ENCODE results near the gene SARDH. TPM values are rescaled to one million over a fixed set of nuclear protein-coding genes. Genes with fewer than 3 reads are reported as not detected.

SARDH gene
- total RNA-seq, 3 donors from 2014 or later = 0.23 to 2.1 (median 0.46) TPM

DNA sequence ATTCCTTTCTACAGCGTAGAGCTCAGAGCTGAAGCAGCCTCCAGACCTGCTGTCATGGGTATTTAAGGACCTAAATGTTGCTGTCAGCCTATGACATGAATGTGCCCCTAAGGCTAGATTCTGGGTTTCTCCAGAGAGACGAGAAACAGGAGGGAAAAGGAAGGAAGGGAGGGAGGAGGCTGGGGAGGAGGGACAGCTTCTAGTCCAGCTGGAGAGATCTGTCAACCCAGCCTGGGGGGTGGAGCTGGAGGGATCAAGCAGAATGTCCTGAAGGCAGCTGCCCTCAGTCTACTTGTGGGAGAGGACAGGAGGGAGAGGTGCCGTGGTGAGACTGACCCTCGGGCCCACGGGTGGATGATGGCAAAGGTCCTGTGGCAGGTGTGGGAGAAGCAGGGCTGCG lies 103.1 kb downstream of the SARDH start:
- intact Hi-C loops (cut with DNase I, micrococcal nuclease) = no loop called here
- ATAC-seq (no peak), DNase-seq (no peak)
- no peaks in the 10 kb centered on the region for H3K9me3 ChIP-seq
- H3K4me3 ChIP-seq = no peak overlapping the region
- H3K36me3 ChIP-seq (ENCODE audit: low read depth) = no peaks in the 10 kb centered on the region
- no peaks in the 10 kb centered on the region for H3K4me1 ChIP-seq (ENCODE audit: low read depth)
- TF ChIP-seq, protein P1, sequence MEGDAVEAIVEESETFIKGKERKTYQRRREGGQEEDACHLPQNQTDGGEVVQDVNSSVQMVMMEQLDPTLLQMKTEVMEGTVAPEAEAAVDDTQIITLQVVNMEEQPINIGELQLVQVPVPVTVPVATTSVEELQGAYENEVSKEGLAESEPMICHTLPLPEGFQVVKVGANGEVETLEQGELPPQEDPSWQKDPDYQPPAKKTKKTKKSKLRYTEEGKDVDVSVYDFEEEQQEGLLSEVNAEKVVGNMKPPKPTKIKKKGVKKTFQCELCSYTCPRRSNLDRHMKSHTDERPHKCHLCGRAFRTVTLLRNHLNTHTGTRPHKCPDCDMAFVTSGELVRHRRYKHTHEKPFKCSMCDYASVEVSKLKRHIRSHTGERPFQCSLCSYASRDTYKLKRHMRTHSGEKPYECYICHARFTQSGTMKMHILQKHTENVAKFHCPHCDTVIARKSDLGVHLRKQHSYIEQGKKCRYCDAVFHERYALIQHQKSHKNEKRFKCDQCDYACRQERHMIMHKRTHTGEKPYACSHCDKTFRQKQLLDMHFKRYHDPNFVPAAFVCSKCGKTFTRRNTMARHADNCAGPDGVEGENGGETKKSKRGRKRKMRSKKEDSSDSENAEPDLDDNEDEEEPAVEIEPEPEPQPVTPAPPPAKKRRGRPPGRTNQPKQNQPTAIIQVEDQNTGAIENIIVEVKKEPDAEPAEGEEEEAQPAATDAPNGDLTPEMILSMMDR (IDR thresholded peaks at IDR 0.05) = no peak

DNA sequence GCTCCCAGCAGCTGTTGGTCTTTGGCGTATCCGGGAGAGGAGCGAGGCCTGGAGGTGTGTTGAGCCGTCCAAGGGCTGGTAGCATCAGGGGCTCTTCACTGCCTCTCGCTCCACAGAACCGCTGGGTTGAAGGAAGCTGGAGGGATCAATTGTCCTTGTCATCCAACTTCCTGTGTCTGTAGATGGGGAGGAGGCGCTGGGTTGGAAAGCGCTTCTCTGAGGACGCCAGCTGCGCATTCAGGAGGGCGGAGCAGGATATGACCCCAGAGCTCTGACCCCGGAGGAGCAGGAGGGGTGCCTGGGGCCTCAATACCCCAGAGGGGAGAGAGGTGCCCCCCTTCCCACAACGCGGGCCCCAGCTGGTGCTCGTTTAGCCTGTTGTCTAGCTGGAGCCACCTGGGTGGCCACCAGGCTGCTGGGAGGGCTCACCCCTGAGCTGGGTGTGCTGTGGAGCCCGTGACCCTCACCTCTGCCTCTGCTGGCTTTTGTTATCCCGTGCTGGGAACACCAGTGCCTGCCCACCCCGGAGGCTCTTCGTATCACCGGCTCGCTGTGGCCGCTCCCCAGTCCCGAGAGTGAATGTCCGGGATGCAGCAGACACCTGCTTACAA lies 104.0 kb downstream of the SARDH start:
- TF ChIP-seq, protein P1 (IDR thresholded peaks at IDR 0.05) = no peak
- no peak overlapping the region for H3K4me3 ChIP-seq
- H3K36me3 ChIP-seq (ENCODE audit: low read depth) = no peaks in the 10 kb centered on the region
- H3K4me1 ChIP-seq (ENCODE audit: low read depth) = no peaks in the 10 kb centered on the region
- intact Hi-C loops (cut with DNase I, micrococcal nuclease) = no loop called here
- no peaks in the 10 kb centered on the region for H3K9me3 ChIP-seq
- DNase-seq (no peak), ATAC-seq (no peak)

DNA sequence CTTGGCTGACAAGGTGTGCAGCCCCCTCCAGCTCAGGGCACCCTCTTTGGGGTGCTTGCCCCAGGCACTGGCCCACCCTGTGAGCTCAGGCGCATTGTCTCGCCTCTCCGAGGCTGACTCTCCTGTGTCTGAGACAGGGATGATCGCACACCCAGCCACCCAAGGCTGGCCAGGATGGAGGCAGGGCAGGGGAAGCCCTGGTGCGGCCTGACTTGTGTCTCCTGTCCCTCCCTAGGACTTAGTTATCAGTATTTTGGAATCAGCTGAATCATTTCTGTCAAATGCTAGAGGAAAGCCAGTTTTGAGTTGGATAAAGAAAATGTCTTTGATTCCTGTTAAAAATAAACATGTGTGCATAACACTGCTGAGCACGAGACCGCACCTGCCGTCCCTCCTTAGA lies 104.5 kb downstream of the SARDH start:
- DNase-seq (no peak), ATAC-seq (no peak)
- H3K9me3 ChIP-seq = no peaks in the 10 kb centered on the region
- H3K36me3 ChIP-seq (ENCODE audit: low read depth) = no peaks in the 10 kb centered on the region
- intact Hi-C loops (cut with DNase I, micrococcal nuclease) = no loop called here
- no peaks in the 10 kb centered on the region for H3K4me1 ChIP-seq (ENCODE audit: low read depth)
- H3K4me3 ChIP-seq = no peak overlapping the region
- TF ChIP-seq, protein P1 (IDR thresholded peaks at IDR 0.05) = no peak

DNA sequence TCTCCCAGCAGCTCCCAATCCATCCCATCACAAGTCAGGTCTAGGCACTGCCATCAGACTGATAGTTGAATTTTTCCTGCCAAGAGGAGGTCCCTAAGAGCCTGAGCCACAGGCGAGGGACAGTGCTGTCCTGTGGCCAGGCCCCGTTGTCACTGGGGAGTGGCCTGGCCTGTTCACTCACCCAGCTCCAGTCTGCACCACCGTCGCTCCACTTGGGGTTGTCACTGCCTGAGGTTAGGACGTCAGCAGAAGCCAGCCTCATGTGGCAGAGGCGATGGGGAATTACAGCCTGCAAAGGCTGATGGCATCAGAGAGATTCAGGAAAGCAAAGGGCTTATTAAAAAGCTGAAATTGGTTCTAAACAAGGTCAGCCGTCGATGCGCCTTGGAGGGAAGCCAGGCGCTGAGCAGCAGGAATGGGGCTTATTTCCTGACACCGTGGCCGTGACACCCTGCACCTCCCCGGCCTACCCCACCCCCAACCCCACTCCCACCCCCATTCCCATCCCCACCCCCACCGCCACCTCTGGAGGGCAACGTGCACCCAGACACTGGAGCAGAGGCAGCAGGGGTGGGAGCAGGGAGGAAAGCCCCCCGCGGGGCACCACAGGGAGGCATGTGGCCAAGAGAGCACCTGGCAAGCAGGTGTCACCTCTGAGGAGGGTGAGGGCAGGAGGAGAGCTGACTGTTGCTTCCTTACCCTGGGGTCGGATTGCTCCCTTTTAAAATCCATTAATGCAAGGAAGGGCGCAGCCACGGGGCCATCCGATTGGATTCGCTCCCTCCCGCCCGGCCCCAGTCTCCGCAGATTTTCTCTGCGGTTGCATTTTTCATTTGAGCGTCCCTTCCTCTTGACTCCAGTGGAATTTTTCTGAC lies 105.1 kb downstream of the SARDH start:
- Histone ChIP-seq H3K4me3 (no peak overlapping the region), H3K36me3 (ENCODE audit: low read depth) (no peaks in the 10 kb centered on the region), H3K4me1 (ENCODE audit: low read depth) (no peaks in the 10 kb centered on the region), H3K9me3 (no peaks in the 10 kb centered on the region)
- intact Hi-C loops (cut with DNase I, micrococcal nuclease) = no loop called here
- DNase-seq = no peak
- ATAC-seq = no peak
- TF ChIP-seq, protein P1 (IDR thresholded peaks at IDR 0.05) = no peak

DNA sequence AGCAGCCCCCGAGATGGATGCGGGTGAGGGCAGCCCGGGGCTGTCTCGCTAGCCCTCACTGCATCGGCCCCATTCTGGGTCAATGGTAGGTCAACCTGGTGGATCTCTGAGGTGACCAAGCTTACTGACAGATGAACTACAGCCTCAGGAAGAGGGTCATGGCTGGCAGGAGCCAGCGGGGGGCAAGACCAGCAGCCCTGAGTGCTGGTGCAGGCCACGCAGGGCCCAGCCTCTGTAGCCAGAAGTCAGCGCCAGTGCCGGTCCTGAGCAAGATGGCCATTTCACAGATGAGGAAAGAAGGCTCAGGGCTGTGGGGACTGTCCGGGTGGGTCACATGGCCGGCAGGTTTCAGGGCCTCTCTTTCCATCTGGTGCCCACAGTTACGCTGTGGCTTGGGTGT lies 107.0 kb downstream of the SARDH start:
- no peaks in the 10 kb centered on the region for H3K4me1 ChIP-seq (ENCODE audit: low read depth)
- intact Hi-C loops (cut with DNase I, micrococcal nuclease) = no loop called here
- no peak overlapping the region for H3K4me3 ChIP-seq
- no peak for ATAC-seq
- DNase-seq = no peak
- no peaks in the 10 kb centered on the region for H3K36me3 ChIP-seq (ENCODE audit: low read depth)
- TF ChIP-seq, protein P1 (IDR thresholded peaks at IDR 0.05) = no peak
- H3K9me3 ChIP-seq = peaks cover under 1% of the 10 kb centered on the region
